ENCODE results near the gene ZNF506. TPM values are rescaled to one million over a fixed set of nuclear protein-coding genes. Genes with fewer than 3 reads are reported as not detected.

ZNF506 gene
- total RNA-seq, 3 donors from 2014 or later, result 18.4 to 31.7 (median 25.7) TPM

- H3K9me3 ChIP-seq, result peaks cover 5% of the 10 kb centered on the region
- H3K4me1 ChIP-seq (ENCODE audit: low read depth), result no peaks in the 10 kb centered on the region
- no peak overlapping the region for H3K4me3 ChIP-seq
- H3K36me3 ChIP-seq (ENCODE audit: low read depth), result no peaks in the 10 kb centered on the region
- intact Hi-C loops (cut with DNase I, micrococcal nuclease), result no loop called here
- no peak for ATAC-seq
- TF ChIP-seq CTCF (IDR thresholded peaks at IDR 0.05), result no peak
- DNase-seq, result no peak
These were observed 68.7 kb downstream of the ZNF506 start for GRCh38 chr19:19752760-19753403.

- no peak overlapping the region for H3K4me3 ChIP-seq
- H3K9me3 ChIP-seq, result peaks cover 5% of the 10 kb centered on the region
- no peaks in the 10 kb centered on the region for H3K4me1 ChIP-seq (ENCODE audit: low read depth)
- no peak for TF ChIP-seq CTCF (IDR thresholded peaks at IDR 0.05)
- no peaks in the 10 kb centered on the region for H3K36me3 ChIP-seq (ENCODE audit: low read depth)
- intact Hi-C loops (cut with DNase I, micrococcal nuclease), result no loop called here
- ATAC-seq, result no peak
- no peak for DNase-seq
These were observed 69.7 kb downstream of the ZNF506 start for GRCh38 chr19:19751846-19752245.

- Histone ChIP-seq H3K9me3 (peaks cover 5% of the 10 kb centered on the region), H3K36me3 (ENCODE audit: low read depth) (no peaks in the 10 kb centered on the region), H3K4me3 (no peak overlapping the region), H3K4me1 (ENCODE audit: low read depth) (no peaks in the 10 kb centered on the region)
- ATAC-seq (no peak), DNase-seq (no peak)
- no peak for TF ChIP-seq CTCF (IDR thresholded peaks at IDR 0.05)
- intact Hi-C loops (cut with DNase I, micrococcal nuclease), result no loop called here
These were observed 70.4 kb downstream of the ZNF506 start for GRCh38 chr19:19750842-19751790.

- Histone ChIP-seq H3K36me3 (ENCODE audit: low read depth) (no peaks in the 10 kb centered on the region), H3K4me3 (no peak overlapping the region), H3K4me1 (ENCODE audit: low read depth) (no peaks in the 10 kb centered on the region), H3K9me3 (peaks cover under 1% of the 10 kb centered on the region)
- intact Hi-C loops (cut with DNase I, micrococcal nuclease), result no loop called here
- TF ChIP-seq CTCF (IDR thresholded peaks at IDR 0.05), result no peak
- DNase-seq (no peak), ATAC-seq (no peak)
These were observed 71.4 kb downstream of the ZNF506 start for GRCh38 chr19:19749908-19750841.
